Cardiac muscle cell (in vitro differentiated cells and primary cell): ENCODE measurements around the gene PPRC1. TPM values are rescaled to one million over a fixed set of nuclear protein-coding genes. Genes with fewer than 3 reads are reported as not detected.

Experiments used
- DNase-seq, 2 donors: peaks; one replicate each; pipeline versions ENCODE4 v3.0.0 to v3.0.0-alpha.2; 2010 to 2017; ENCODE audit warnings: low read depth in 1 of 2, low spot score in 1 of 2
- H3K27ac ChIP-seq: fragments of 200-600 bp; sonication (generic); 2 replicates; pipeline ENCODE4 v1.5.1; 2016
- H3K27me3 ChIP-seq: fragments of 200-600 bp; sonication (generic); 2 replicates; pipeline ENCODE4 v1.6.0; 2016; ENCODE audit warnings: control low read depth
- H3K36me3 ChIP-seq: fragments of 200-600 bp; sonication (generic); 2 replicates; pipeline ENCODE4 v1.5.1; 2016; ENCODE audit warnings: control low read depth
- H3K4me1 ChIP-seq: fragments of 200-600 bp; sonication (generic); 2 replicates; pipeline ENCODE4 v1.8.1; 2017; ENCODE audit warnings: low read depth, mild to moderate bottlenecking, mixed run types
- H3K4me3 ChIP-seq: fragments of 200-600 bp; sonication (generic); 2 replicates; pipeline ENCODE4 v1.5.1; 2016; ENCODE audit warnings: mild to moderate bottlenecking
- H3K9me3 ChIP-seq: fragments of 200-600 bp; sonication (generic); 2 replicates; pipeline ENCODE4 v1.5.1; 2017; ENCODE audit warnings: low read depth, mild to moderate bottlenecking, control low read depth
- polyA plus RNA-seq: library from polyadenylated mRNA; unstranded; fragments of >200 nt; fragmentation: Nextera tagmentation; extraction: Ambion mirVana; gene quantifications from 2 replicates; pipeline ENCODE4 v1.2.1, GENCODE V29; 2016
- total RNA-seq: library from RNA; depleted of rRNA; stranded (reverse); fragments of >200 nt; gene quantifications from 2 replicates; pipeline ENCODE4 v1.2.3, GENCODE V29; 2016
- TF ChIP-seq, protein P1 (sequence below): IDR thresholded peaks from 2 replicates; pipeline ENCODE4 v1.5.1; 2012; ENCODE audit warnings: low read depth, mild to moderate bottlenecking, low read length

PPRC1 gene
- total and polyA plus RNA-seq, 2 experiments from 2014 or later: 22.6 to 22.9 TPM

DNA sequence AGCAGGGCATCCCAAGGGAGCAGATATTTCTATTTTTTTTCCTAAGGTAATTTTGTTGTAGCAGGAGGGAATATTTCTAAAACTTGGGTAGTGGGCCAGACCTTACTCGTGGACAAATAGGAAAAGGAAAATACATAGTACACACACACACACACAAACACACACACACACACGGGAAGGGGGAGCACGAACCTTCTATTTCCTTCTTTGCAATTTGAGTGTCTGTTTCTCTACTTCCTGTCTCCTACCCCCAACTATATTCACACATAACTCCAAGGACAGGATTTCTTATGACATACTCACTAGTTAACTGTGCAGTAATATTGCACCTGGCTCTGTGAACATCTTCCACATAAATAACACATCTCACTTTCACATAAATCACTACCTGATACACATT, 17.1 kb upstream of the PPRC1 start:
- peak in 1 of 2 donors; percentile 18 for DNase-seq
- Histone ChIP-seq H3K4me1 (peaks cover 50% of the 10 kb centered on the region), H3K27ac (peak overlapping the region; percentile 97), H3K27me3 (no peaks in the 10 kb centered on the region), H3K36me3 (peaks cover 6% of the 10 kb centered on the region), H3K9me3 (no peaks in the 10 kb centered on the region), H3K4me3 (no peak overlapping the region)
- TF ChIP-seq, protein P1, sequence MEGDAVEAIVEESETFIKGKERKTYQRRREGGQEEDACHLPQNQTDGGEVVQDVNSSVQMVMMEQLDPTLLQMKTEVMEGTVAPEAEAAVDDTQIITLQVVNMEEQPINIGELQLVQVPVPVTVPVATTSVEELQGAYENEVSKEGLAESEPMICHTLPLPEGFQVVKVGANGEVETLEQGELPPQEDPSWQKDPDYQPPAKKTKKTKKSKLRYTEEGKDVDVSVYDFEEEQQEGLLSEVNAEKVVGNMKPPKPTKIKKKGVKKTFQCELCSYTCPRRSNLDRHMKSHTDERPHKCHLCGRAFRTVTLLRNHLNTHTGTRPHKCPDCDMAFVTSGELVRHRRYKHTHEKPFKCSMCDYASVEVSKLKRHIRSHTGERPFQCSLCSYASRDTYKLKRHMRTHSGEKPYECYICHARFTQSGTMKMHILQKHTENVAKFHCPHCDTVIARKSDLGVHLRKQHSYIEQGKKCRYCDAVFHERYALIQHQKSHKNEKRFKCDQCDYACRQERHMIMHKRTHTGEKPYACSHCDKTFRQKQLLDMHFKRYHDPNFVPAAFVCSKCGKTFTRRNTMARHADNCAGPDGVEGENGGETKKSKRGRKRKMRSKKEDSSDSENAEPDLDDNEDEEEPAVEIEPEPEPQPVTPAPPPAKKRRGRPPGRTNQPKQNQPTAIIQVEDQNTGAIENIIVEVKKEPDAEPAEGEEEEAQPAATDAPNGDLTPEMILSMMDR: no peak

DNA sequence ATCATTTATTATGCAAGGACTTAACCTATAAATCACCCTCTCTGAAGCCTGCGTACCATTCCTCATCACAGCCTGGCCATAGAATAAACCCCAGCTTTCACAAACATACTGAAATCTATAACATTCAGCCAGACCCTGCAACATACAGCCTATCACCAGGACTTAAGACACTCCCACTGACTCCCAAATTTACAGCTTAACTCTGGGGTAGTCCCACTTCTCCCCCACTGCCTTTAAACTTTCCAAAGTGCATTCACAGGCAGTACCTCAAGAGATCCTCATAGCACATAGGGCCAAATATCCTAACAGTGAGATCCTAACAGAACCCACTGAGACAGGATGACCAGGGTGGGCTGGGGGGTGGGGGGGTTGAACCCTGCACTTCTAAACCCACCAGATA, 16.2 kb upstream of the PPRC1 start:
- Histone ChIP-seq H3K27me3 (no peaks in the 10 kb centered on the region), H3K9me3 (no peaks in the 10 kb centered on the region), H3K4me3 (peak overlapping the region; percentile 15), H3K36me3 (no peaks in the 10 kb centered on the region), H3K27ac (peak overlapping the region; percentile 97), H3K4me1 (peaks cover 53% of the 10 kb centered on the region)
- no peak for DNase-seq
- TF ChIP-seq, protein P1: no peak

DNA sequence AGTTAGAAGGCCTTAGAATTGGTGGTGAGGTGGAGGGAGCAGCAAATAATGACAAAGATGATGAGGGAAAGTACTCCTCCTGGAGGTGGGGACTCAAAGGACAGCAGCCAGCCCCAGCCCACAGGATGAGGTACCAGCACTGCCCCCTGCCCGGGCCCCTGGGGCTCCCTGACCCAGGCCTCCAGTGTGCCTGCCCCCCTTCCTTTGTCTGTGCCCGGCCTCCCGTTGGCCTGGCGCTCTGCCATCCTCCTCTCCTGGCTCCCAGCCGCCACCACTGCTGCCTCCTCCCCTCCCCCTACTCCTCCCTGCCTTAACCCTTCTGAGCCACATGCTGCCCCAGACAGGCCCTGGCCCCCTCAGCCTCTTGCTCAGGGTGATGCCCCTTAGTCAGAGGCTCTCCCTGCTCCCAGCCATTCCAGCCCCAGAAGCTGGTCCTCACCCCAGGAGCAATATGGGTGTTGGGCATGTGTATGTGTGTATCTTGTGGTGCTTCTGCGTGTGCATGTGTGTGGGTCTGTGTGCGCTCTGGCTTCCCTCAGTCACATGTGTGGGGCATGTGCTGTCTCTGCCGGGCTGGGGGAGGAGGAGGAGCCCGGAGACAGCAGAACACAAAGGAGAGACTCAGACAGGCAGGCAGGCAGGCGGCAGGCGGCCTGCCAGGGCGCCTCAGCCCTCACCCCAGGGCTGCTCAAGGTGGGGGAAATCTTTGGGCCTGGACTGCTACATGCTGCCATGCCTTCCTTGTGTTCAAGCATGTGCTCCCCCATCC, 15.3 kb upstream of the PPRC1 start:
- DNase-seq: peak; percentile 88 to 89
- H3K36me3 ChIP-seq: no peaks in the 10 kb centered on the region
- TF ChIP-seq, protein P1: peak; percentile 31
- peak overlapping the region; percentile 97 for H3K27ac ChIP-seq
- no peaks in the 10 kb centered on the region for H3K27me3 ChIP-seq
- peaks cover 59% of the 10 kb centered on the region for H3K4me1 ChIP-seq
- H3K4me3 ChIP-seq: peak overlapping the region; percentile 15
- H3K9me3 ChIP-seq: no peaks in the 10 kb centered on the region

DNA sequence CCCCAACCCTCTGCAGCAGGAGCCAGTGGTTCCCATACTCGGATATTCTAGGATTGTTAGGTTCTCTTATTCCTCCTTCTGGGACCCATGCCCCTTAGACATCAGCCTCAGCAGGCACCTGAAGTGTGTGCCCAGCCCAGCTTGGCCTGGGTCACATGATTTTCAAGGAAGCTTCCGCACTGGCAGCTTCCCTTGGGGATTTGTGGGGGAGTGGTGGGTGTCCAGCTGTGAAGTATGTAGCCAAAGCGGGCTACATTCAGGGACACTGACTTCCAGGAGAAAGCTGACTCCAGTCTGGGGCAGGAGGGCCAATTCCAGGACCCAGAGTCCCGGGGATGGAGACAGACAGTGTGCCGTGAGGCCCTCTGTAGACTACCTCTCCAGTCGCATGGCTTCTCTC, 14.0 kb upstream of the PPRC1 start:
- TF ChIP-seq, protein P1: no peak
- no peaks in the 10 kb centered on the region for H3K27me3 ChIP-seq
- peak overlapping the region; percentile 97 for H3K27ac ChIP-seq
- DNase-seq: peak in 1 of 2 donors; percentile 57
- peak overlapping the region; percentile 73 for H3K4me3 ChIP-seq
- peaks cover 49% of the 10 kb centered on the region for H3K4me1 ChIP-seq
- no peaks in the 10 kb centered on the region for H3K36me3 ChIP-seq
- no peaks in the 10 kb centered on the region for H3K9me3 ChIP-seq

DNA sequence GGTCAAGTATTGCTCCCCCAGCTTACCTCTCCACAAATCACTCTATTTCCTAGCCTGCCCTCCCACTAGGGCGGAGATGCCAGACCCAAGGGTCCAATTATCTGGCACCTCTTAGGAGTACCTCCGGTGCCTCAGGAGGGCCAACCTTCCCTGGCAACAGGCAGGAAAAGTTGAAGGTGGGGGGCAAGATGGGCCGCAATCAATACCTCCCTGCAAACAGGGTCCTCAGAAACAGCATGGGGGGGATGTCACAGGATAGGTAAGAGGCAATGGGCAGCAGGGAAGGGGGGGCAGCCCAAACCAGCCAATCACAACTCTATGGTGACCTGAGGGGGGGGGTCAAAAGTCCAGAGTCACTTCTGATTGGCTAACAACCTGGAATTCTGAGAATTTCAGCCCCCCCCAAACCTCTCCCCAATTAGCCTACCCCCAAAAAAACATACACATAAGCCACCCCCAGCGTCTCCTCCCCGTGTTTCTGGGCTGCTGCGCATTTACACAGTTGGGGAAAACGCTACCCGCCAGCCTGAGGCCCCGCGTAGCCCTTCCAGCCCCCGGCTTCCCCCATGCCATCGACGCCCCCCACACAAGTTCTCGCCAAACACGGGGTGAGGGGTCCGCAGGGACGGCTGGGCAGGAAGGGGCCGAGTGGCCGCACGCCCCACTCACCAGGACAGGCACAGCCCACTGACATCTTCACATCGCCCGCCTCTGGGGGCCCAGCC, 13.3 kb upstream of the PPRC1 start:
- TF ChIP-seq, protein P1: no peak
- Histone ChIP-seq H3K36me3 (no peaks in the 10 kb centered on the region), H3K27me3 (no peaks in the 10 kb centered on the region), H3K4me1 (peaks cover 49% of the 10 kb centered on the region), H3K27ac (peak overlapping the region; percentile 97), H3K9me3 (no peaks in the 10 kb centered on the region), H3K4me3 (peak overlapping the region; percentile 73)
- peak; percentile 72 to 80 for DNase-seq
